ENCODE measurements around the gene LRRC42.

The LRRC42 gene

DNA sequence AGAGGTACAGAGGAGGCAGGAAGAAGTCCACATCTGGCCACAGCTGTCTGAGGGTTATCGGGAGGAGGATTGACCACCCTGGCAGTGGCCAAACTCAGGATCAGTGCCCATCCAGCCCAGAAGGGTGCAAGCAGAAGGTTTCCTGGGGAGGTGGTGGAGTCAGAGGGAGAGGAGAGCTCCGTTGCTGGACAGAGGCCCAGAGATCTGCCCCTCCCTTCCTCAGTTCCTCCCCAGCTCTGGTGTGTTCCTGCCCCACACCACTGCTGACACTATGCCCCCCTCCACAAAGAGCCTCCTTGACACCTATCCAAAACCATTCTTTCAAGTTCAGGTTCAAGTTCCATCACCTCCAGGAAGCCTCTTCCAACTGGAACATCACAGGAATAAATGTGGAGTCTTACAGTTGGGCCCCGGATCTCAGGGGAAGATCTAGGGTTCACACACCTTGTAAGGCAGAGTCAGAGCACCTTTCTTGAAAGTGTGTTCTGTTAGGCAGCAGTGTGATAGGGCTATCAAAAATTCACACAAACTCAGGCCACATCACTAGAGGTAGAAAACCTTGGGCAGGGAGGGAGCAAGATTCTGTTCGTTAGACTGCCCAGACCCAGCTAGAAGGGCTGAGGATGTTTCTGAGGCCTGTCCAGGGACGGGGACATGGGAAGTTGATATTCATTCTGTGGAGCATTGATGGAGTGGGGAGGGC lies 64.4 kb downstream of the LRRC42 start:
- Histone ChIP-seq H2BK120ac (ENCODE audit: low read depth, low read length) (no peak overlapping the region), H3K4ac (ENCODE audit: low read depth in 1 of 2, low read length in 2 of 2) (no peak overlapping the region), H2BK15ac (ENCODE audit: low read depth, poor library complexity, severe bottlenecking) (peak overlapping the region; percentile 61), H3K18ac (ENCODE audit: low read depth in 1 of 2, low read length in 2 of 2) (no peak overlapping the region), H2BK5ac (ENCODE audit: low read depth, low read length, poor library complexity, severe bottlenecking) (no peak overlapping the region), H2AK5ac (ENCODE audit: low read length, severe bottlenecking) (no peak overlapping the region), H3K36me3 (ENCODE audit: control insufficient read depth in 1 of 2, insufficient read depth in 2 of 2, low read depth in 1 of 2, low read length in 2 of 2) (no peaks in the 10 kb centered on the region), H3K79me1 (replicated peaks; ENCODE audit: low read length, poor library complexity, severe bottlenecking) (no peaks in the 10 kb centered on the region), H3K9me3 (ENCODE audit: control insufficient read depth, low read length) (no peaks in the 10 kb centered on the region), H2BK12ac (ENCODE audit: low read length in 2 of 2) (no peak overlapping the region), H3K4me1 (ENCODE audit: control insufficient read depth, insufficient read depth, low read depth, low read length) (peaks cover 2% of the 10 kb centered on the region), H3K23ac (ENCODE audit: low read length in 2 of 2) (no peak overlapping the region), H3K4me2 (ENCODE audit: low read length, poor library complexity, severe bottlenecking) (no peak overlapping the region), H3K9ac (ENCODE audit: low read length) (no peak overlapping the region), H3K27me3 (ENCODE audit: control insufficient read depth in 1 of 2, insufficient read depth in 1 of 2, low read length in 2 of 2) (peaks cover 43 to 83% of the 10 kb centered on the region in 2 experiments), H4K91ac (ENCODE audit: low read length) (no peak overlapping the region), H2AFZ (ENCODE audit: low read depth, low read length) (no peak overlapping the region), H3K4me3 (ENCODE audit: insufficient read depth in 1 of 2, low read depth in 1 of 2, low read length in 2 of 2) (no peak overlapping the region), H4K8ac (ENCODE audit: low read length) (no peak overlapping the region), H3K14ac (ENCODE audit: low read length in 2 of 2) (no peak overlapping the region), H3K27ac (ENCODE audit: low read length, poor library complexity, severe bottlenecking) (no peak overlapping the region)
- 80% methylated on average over 5 of the region's 5 CpGs for WGBS
- no peak for DNase-seq

DNA sequence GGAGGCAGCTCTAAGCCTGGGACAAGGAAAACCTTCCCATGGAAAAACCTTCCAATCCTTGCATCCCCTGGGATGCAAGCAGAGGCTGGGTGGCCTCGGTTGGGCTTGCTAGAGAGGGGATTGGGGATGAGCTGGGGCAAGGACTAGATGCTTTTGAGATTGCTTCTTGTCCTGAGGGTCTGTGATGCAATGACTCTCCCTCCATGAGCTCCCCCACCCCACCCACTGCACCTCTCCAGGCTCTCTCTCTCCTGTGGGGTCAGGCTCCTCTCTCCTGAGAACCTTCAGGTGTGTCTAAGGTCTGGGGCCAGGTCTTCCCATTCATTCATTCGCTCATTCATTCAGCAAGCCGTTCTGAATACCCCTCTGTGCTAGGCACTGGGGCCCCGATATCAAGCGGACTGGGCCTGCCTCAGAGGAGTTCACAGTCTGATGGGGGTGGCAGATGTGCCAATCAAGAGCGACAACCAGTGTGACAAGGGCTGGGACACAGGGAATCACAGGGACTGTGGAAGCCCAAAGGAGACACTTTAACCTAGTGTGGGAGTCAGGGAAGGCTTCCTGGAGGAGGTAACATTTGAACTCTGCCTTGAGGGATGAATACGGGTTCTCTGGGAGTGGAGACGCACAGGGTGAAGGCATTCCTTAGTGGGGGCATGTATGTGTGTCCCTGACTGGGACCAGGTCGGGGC lies 65.3 kb downstream of the LRRC42 start:
- H3K79me1 ChIP-seq (replicated peaks; ENCODE audit: low read length, poor library complexity, severe bottlenecking) = no peaks in the 10 kb centered on the region
- peaks cover 41 to 77% of the 10 kb centered on the region in 2 experiments for H3K27me3 ChIP-seq (ENCODE audit: control insufficient read depth in 1 of 2, insufficient read depth in 1 of 2, low read length in 2 of 2)
- DNase-seq = no peak
- no peak overlapping the region for H2BK120ac ChIP-seq (ENCODE audit: low read depth, low read length)
- H3K18ac ChIP-seq (ENCODE audit: low read depth in 1 of 2, low read length in 2 of 2) = no peak overlapping the region
- no peak overlapping the region for H2BK12ac ChIP-seq (ENCODE audit: low read length in 2 of 2)
- no peak overlapping the region for H2BK15ac ChIP-seq (ENCODE audit: low read depth, poor library complexity, severe bottlenecking)
- H4K91ac ChIP-seq (ENCODE audit: low read length) = no peak overlapping the region
- H3K9me3 ChIP-seq (ENCODE audit: control insufficient read depth, low read length) = no peaks in the 10 kb centered on the region
- H3K23ac ChIP-seq (ENCODE audit: low read length in 2 of 2) = no peak overlapping the region
- no peak overlapping the region for H2AFZ ChIP-seq (ENCODE audit: low read depth, low read length)
- H3K4me3 ChIP-seq (ENCODE audit: insufficient read depth in 1 of 2, low read depth in 1 of 2, low read length in 2 of 2) = no peak overlapping the region
- H2AK5ac ChIP-seq (ENCODE audit: low read length, severe bottlenecking) = no peak overlapping the region
- H4K8ac ChIP-seq (ENCODE audit: low read length) = no peak overlapping the region
- no peak overlapping the region for H3K27ac ChIP-seq (ENCODE audit: low read length, poor library complexity, severe bottlenecking)
- H3K36me3 ChIP-seq (ENCODE audit: control insufficient read depth in 1 of 2, insufficient read depth in 2 of 2, low read depth in 1 of 2, low read length in 2 of 2) = no peaks in the 10 kb centered on the region
- peaks cover 7% of the 10 kb centered on the region for H3K4me1 ChIP-seq (ENCODE audit: control insufficient read depth, insufficient read depth, low read depth, low read length)
- H3K4me2 ChIP-seq (ENCODE audit: low read length, poor library complexity, severe bottlenecking) = no peak overlapping the region
- H3K4ac ChIP-seq (ENCODE audit: low read depth in 1 of 2, low read length in 2 of 2) = no peak overlapping the region
- H2BK5ac ChIP-seq (ENCODE audit: low read depth, low read length, poor library complexity, severe bottlenecking) = no peak overlapping the region
- WGBS = 90% methylated on average over 8 of the region's 9 CpGs
- H3K9ac ChIP-seq (ENCODE audit: low read length) = no peak overlapping the region
- no peak overlapping the region for H3K14ac ChIP-seq (ENCODE audit: low read length in 2 of 2)

DNA sequence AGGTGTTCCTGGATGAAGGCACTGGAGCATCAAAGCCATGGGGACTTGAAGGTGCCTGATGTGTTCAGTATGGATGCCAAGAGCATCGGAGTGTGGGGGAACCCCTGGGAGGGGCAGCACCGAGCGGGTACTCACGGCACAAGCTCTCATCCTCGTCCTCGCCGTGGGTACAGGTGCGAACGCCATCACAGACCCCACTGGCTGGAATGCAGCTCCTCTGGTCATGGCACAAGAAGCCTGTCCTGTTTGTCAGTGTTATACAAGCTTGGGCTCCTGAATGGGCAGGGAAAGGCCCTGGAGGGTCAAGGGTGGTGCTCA lies 65.8 kb downstream of the LRRC42 start:
- peaks cover 7% of the 10 kb centered on the region for H3K4me1 ChIP-seq (ENCODE audit: control insufficient read depth, insufficient read depth, low read depth, low read length)
- 94% methylated on average over 9 of the region's 9 CpGs for WGBS

DNA sequence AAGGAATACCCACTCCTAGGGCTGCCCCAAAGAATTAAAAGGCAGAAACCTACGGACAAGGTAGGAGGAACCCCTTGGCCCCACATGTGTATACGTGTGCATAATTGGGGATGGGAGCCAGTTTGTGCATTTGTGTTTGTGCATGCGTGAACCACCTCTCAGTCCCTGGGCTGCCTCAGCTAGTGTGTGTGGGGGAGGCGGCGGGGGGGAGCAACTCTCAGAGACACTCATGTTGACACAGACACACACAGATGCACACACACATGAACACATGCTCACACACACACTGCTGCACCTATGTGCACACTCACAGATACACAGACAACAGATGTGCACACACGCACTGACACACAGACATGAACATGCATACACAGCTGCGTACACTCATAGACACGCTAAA lies 66.7 kb downstream of the LRRC42 start:
- Histone ChIP-seq H2AFZ (ENCODE audit: low read depth, low read length) (no peak overlapping the region), H3K14ac (ENCODE audit: low read length in 2 of 2) (no peak overlapping the region), H3K9ac (ENCODE audit: low read length) (no peak overlapping the region), H4K91ac (ENCODE audit: low read length) (no peak overlapping the region), H3K27me3 (ENCODE audit: control insufficient read depth in 1 of 2, insufficient read depth in 1 of 2, low read length in 2 of 2) (peaks cover 51 to 82% of the 10 kb centered on the region in 2 experiments), H2AK5ac (ENCODE audit: low read length, severe bottlenecking) (no peak overlapping the region), H3K23ac (ENCODE audit: low read length in 2 of 2) (no peak overlapping the region), H3K4me2 (ENCODE audit: low read length, poor library complexity, severe bottlenecking) (no peak overlapping the region), H3K4ac (ENCODE audit: low read depth in 1 of 2, low read length in 2 of 2) (no peak overlapping the region), H3K27ac (ENCODE audit: low read length, poor library complexity, severe bottlenecking) (no peak overlapping the region), H2BK5ac (ENCODE audit: low read depth, low read length, poor library complexity, severe bottlenecking) (no peak overlapping the region), H3K36me3 (ENCODE audit: control insufficient read depth in 1 of 2, insufficient read depth in 2 of 2, low read depth in 1 of 2, low read length in 2 of 2) (no peaks in the 10 kb centered on the region), H3K4me1 (ENCODE audit: control insufficient read depth, insufficient read depth, low read depth, low read length) (peaks cover 7% of the 10 kb centered on the region), H3K18ac (ENCODE audit: low read depth in 1 of 2, low read length in 2 of 2) (no peak overlapping the region), H3K4me3 (ENCODE audit: insufficient read depth in 1 of 2, low read depth in 1 of 2, low read length in 2 of 2) (no peak overlapping the region), H2BK120ac (ENCODE audit: low read depth, low read length) (no peak overlapping the region), H3K9me3 (ENCODE audit: control insufficient read depth, low read length) (no peaks in the 10 kb centered on the region), H2BK15ac (ENCODE audit: low read depth, poor library complexity, severe bottlenecking) (no peak overlapping the region), H4K8ac (ENCODE audit: low read length) (no peak overlapping the region), H3K79me1 (replicated peaks; ENCODE audit: low read length, poor library complexity, severe bottlenecking) (no peaks in the 10 kb centered on the region), H2BK12ac (ENCODE audit: low read length in 2 of 2) (no peak overlapping the region)
- 93% methylated on average over 8 of the region's 8 CpGs for WGBS
- DNase-seq = no peak

More for the DNA sequence above, 65.8 kb downstream of the LRRC42 start:
- H3K4me2 ChIP-seq (ENCODE audit: low read length, poor library complexity, severe bottlenecking) = no peak overlapping the region
- no peak overlapping the region for H2BK15ac ChIP-seq (ENCODE audit: low read depth, poor library complexity, severe bottlenecking)
- no peak overlapping the region for H3K14ac ChIP-seq (ENCODE audit: low read length in 2 of 2)
- no peak overlapping the region for H2AK5ac ChIP-seq (ENCODE audit: low read length, severe bottlenecking)
- H2BK120ac ChIP-seq (ENCODE audit: low read depth, low read length) = no peak overlapping the region
- no peak overlapping the region for H3K4me3 ChIP-seq (ENCODE audit: insufficient read depth in 1 of 2, low read depth in 1 of 2, low read length in 2 of 2)
- H3K79me1 ChIP-seq (replicated peaks; ENCODE audit: low read length, poor library complexity, severe bottlenecking) = no peaks in the 10 kb centered on the region
- no peak overlapping the region for H3K23ac ChIP-seq (ENCODE audit: low read length in 2 of 2)
- no peaks in the 10 kb centered on the region for H3K36me3 ChIP-seq (ENCODE audit: control insufficient read depth in 1 of 2, insufficient read depth in 2 of 2, low read depth in 1 of 2, low read length in 2 of 2)
- no peaks in the 10 kb centered on the region for H3K9me3 ChIP-seq (ENCODE audit: control insufficient read depth, low read length)
- no peak overlapping the region for H2AFZ ChIP-seq (ENCODE audit: low read depth, low read length)
- H3K27ac ChIP-seq (ENCODE audit: low read length, poor library complexity, severe bottlenecking) = no peak overlapping the region
- no peak for DNase-seq
- H4K91ac ChIP-seq (ENCODE audit: low read length) = no peak overlapping the region
- no peak overlapping the region for H3K4ac ChIP-seq (ENCODE audit: low read depth in 1 of 2, low read length in 2 of 2)
- no peak overlapping the region for H2BK12ac ChIP-seq (ENCODE audit: low read length in 2 of 2)
- H3K9ac ChIP-seq (ENCODE audit: low read length) = no peak overlapping the region
- H3K27me3 ChIP-seq (ENCODE audit: control insufficient read depth in 1 of 2, insufficient read depth in 1 of 2, low read length in 2 of 2) = peaks cover 42 to 78% of the 10 kb centered on the region in 2 experiments
- H3K18ac ChIP-seq (ENCODE audit: low read depth in 1 of 2, low read length in 2 of 2) = no peak overlapping the region
- no peak overlapping the region for H2BK5ac ChIP-seq (ENCODE audit: low read depth, low read length, poor library complexity, severe bottlenecking)
- no peak overlapping the region for H4K8ac ChIP-seq (ENCODE audit: low read length)

Measured in mesenchymal stem cell (in vitro differentiated cells and primary cell).